K562 (cell line): Measurements from ENCODE around the gene COQ8B. TPM values are rescaled to one million over a fixed set of nuclear protein-coding genes. Genes with fewer than 3 reads are reported as not detected.

ENCODE experiments used
- C11orf30 ChIP-seq: fragments of 450-650 bp; IDR thresholded peaks from 2 replicates; pipeline ENCODE4 v1.6.1; 2016; ENCODE audit warnings: low read depth, mild to moderate bottlenecking
- CBX2 ChIP-seq: fragments of 200-600 bp; sonication (generic); IDR thresholded peaks from one replicate; pipeline ENCODE4 v1.6.1; 2012; ENCODE audit warnings: mild to moderate bottlenecking, low read length, inconsistent platforms; ENCODE audit not compliant: insufficient read depth, poor library complexity, severe bottlenecking
- CREB1 ChIP-seq, 2 experiments: sonication (generic) in 1 of 2; formaldehyde crosslinking in 1 of 2; IDR thresholded peaks; 2 replicates each; pipeline versions ENCODE4 v1.6.1 to v1.8.0; 2012 to 2022; ENCODE audit warnings: inconsistent platforms in 1 of 2, mild to moderate bottlenecking in 1 of 2, missing genetic modification reagents in 1 of 2, moderate library complexity in 1 of 2
- EZH2 ChIP-seq: IDR thresholded peaks from 2 replicates; pipeline ENCODE4 v1.6.1; 2012; ENCODE audit warnings: low read depth, mild to moderate bottlenecking, inconsistent platforms, low read length, borderline replicate concordance
- MXI1 ChIP-seq: IDR thresholded peaks from 2 replicates; pipeline ENCODE4 v1.6.1; 2011; ENCODE audit warnings: low read depth, mild to moderate bottlenecking, improper control_type of control experiment, low read length
- NRF1 ChIP-seq, 2 experiments: fragments of 450-650 bp; IDR thresholded peaks in 1 of 2; conservative IDR thresholded peaks in 1 of 2; 2 replicates each; pipeline ENCODE4 v1.6.1; 2014; ENCODE audit warnings: mild to moderate bottlenecking in 2 of 2
- PHB ChIP-seq: fragments of 250-450 bp; sonication (Bioruptor Pico); IDR thresholded peaks from 2 replicates; pipeline ENCODE4 v1.5.0; 2021
- RUNX1 ChIP-seq: sonication (generic); IDR thresholded peaks from 2 replicates; pipeline ENCODE4 v1.6.1; 2016; ENCODE audit warnings: antibody characterized with exemption, low read depth
- TAF1 ChIP-seq: IDR thresholded peaks from 2 replicates; pipeline ENCODE4 v1.6.1; 2011; ENCODE audit warnings: mild to moderate bottlenecking, low read length, moderate library complexity; ENCODE audit not compliant: insufficient read depth, control insufficient read depth, severe bottlenecking; ENCODE audit errors: extremely low read depth
- TBL1XR1 ChIP-seq, 2 experiments: IDR thresholded peaks; 2 replicates each; pipeline ENCODE4 v1.6.1; 2012; ENCODE audit warnings: improper control_type of control experiment in 2 of 2, low read length in 2 of 2, mild to moderate bottlenecking in 1 of 2
- TCF7L2 ChIP-seq: fragments of 150-350 bp; IDR thresholded peaks from 2 replicates; pipeline ENCODE4 v1.6.1; 2016; ENCODE audit warnings: low read depth, mild to moderate bottlenecking, low read length, moderate library complexity
- TOE1 ChIP-seq, 2 experiments: fragments of 450-650 bp in 1 of 2; sonication (generic) in 1 of 2; formaldehyde crosslinking in 1 of 2; IDR thresholded peaks; 2 replicates each; pipeline versions ENCODE4 v1.7.1 to v1.8.0; 2016 to 2022; ENCODE audit warnings: borderline replicate concordance in 2 of 2, mild to moderate bottlenecking in 2 of 2, antibody characterized with exemption in 1 of 2, inconsistent platforms in 1 of 2, low read depth in 1 of 2, missing genetic modification reagents in 1 of 2, moderate library complexity in 1 of 2
- TSHZ1 ChIP-seq: fragments of 250-450 bp; sonication (Bioruptor Pico); IDR thresholded peaks from 2 replicates; pipeline ENCODE4 v1.4.0; 2020; ENCODE audit warnings: mild to moderate bottlenecking, moderate library complexity
- ZC3H4 ChIP-seq: sonication (generic); formaldehyde crosslinking; IDR thresholded peaks from 2 replicates; pipeline ENCODE4 v1.9.0; 2021; ENCODE audit warnings: missing genetic modification reagents, borderline replicate concordance
- ZKSCAN1 ChIP-seq: fragments of 150-350 bp; IDR thresholded peaks from 2 replicates; pipeline ENCODE4 v1.6.1; 2016; ENCODE audit warnings: low read depth, low read length
- ZNF24 ChIP-seq: fragments of 450-650 bp; IDR thresholded peaks from 2 replicates; pipeline ENCODE4 v1.6.1; 2016
- ZNF436 ChIP-seq: fragments of 250-450, 450-650 bp; sonication (Bioruptor Pico); formaldehyde crosslinking; IDR thresholded peaks from 2 replicates; pipeline ENCODE4 v1.7.0; 2020; ENCODE audit warnings: mild to moderate bottlenecking
- ZNF583 ChIP-seq: fragments of 250-450 bp; sonication (Bioruptor Pico); IDR thresholded peaks from 2 replicates; pipeline ENCODE4 v1.4.0; 2020
- ZNF780A ChIP-seq: fragments of 250-450 bp; sonication (Bioruptor Pico); IDR thresholded peaks from 2 replicates; pipeline ENCODE4 v1.5.0; 2021; ENCODE audit warnings: mild to moderate bottlenecking
- ZNF785 ChIP-seq: fragments of 250-450 bp; sonication (Bioruptor Pico); IDR thresholded peaks from 2 replicates; pipeline ENCODE4 v1.4.0; 2020; ENCODE audit warnings: mild to moderate bottlenecking
- polyA plus RNA-seq, 8 experiments: library from polyadenylated mRNA; depleted of rRNA in 4 of 8; stranded (reverse) in 5 of 8; unstranded in 3 of 8; fragments of >200 nt; fragmentation: Nextera tagmentation in 2 of 8; fragmentation: Illumina TruSeq in 1 of 8; extraction: Ambion mirVana in 2 of 8; extraction: Trizol in 1 of 8; gene quantifications; 2 replicates each; pipeline versions ENCODE4 v1.2.1 to v1.2.3, GENCODE V29; 2011 to 2014; ENCODE audit warnings: inconsistent platforms in 1 of 8, missing spikeins in 1 of 8
- total RNA-seq, 7 experiments: library from RNA; depleted of rRNA in 6 of 7; stranded (reverse); fragments of >200 nt in 6 of 7; fragmentation: Illumina TruSeq in 2 of 7; extraction: Trizol in 2 of 7; gene quantifications; 2 replicates each; pipeline versions ENCODE4 v1.2.1 to v1.2.3, GENCODE V29; 2011 to 2021; ENCODE audit warnings: low replicate concordance in 1 of 7
- TF ChIP-seq, protein P1 (sequence below): IDR thresholded peaks from 2 replicates; pipeline ENCODE4 v1.6.1; 2014; ENCODE audit warnings: antibody characterized with exemption
- TF ChIP-seq, protein P2 (sequence below): fragments of 250-450 bp; sonication (Bioruptor Pico); IDR thresholded peaks from 2 replicates; pipeline ENCODE4 v1.5.0; 2021

The COQ8B gene
- total and polyA plus RNA-seq, 9 of the 15 experiments (the other 6 are each of a cell fraction or from before 2014, with no cell fraction given), result 0.41 to 32.3 (median 12.9) TPM

GRCh38 chr19:40716482-40717324 lies at the start of gene COQ8B, which contains the start of gene ITPKC (continued):
- TF ChIP-seq TSHZ1 (CRISPR knock-in tag), result no peak
- no peak for TF ChIP-seq EZH2
- peak; percentile 93 for TF ChIP-seq CREB1 (IDR thresholded peaks at IDR 0.05)
- peak; percentile 90 for TF ChIP-seq CREB1 (CRISPR knock-in tag; IDR thresholded peaks at IDR 0.05)
- TF ChIP-seq PHB (CRISPR knock-in tag), result no peak
- no peak for TF ChIP-seq ZC3H4 (CRISPR knock-in tag)
- 0 out of 2 replicates have a peak, but pooled peaks have one; percentile 60 for TF ChIP-seq MXI1
- no peak for TF ChIP-seq TBL1XR1 (IDR thresholded peaks at IDR 0.05; ENCODE audit: low read length in 2 of 2)
- TF ChIP-seq TAF1, result no peak
- TF ChIP-seq C11orf30, result peak; percentile 66
- no peak for TF ChIP-seq ZNF24
- TF ChIP-seq NRF1 (conservative IDR thresholded peaks at IDR 0.05 in 1 of 2, IDR thresholded peaks at IDR 0.05 in 1 of 2), result peak; percentile 56 to 67
- no peak for TF ChIP-seq ZKSCAN1
- TF ChIP-seq TCF7L2, result no peak
- no peak for TF ChIP-seq CBX2
- no peak for TF ChIP-seq RUNX1
- TF ChIP-seq, protein P1, sequence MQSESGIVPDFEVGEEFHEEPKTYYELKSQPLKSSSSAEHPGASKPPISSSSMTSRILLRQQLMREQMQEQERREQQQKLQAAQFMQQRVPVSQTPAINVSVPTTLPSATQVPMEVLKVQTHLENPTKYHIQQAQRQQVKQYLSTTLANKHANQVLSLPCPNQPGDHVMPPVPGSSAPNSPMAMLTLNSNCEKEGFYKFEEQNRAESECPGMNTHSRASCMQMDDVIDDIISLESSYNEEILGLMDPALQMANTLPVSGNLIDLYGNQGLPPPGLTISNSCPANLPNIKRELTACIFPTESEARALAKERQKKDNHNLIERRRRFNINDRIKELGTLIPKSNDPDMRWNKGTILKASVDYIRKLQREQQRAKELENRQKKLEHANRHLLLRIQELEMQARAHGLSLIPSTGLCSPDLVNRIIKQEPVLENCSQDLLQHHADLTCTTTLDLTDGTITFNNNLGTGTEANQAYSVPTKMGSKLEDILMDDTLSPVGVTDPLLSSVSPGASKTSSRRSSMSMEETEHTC, result no peak
- TF ChIP-seq, protein P2, sequence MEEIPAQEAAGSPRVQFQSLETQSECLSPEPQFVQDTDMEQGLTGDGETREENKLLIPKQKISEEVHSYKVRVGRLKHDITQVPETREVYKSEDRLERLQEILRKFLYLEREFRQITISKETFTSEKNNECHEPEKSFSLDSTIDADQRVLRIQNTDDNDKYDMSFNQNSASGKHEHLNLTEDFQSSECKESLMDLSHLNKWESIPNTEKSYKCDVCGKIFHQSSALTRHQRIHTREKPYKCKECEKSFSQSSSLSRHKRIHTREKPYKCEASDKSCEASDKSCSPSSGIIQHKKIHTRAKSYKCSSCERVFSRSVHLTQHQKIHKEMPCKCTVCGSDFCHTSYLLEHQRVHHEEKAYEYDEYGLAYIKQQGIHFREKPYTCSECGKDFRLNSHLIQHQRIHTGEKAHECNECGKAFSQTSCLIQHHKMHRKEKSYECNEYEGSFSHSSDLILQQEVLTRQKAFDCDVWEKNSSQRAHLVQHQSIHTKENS (CRISPR knock-in tag), result no peak
- no peak for TF ChIP-seq ZNF436
- TF ChIP-seq ZNF583 (CRISPR knock-in tag), result no peak
- TF ChIP-seq TOE1 (IDR thresholded peaks at IDR 0.05; ENCODE audit: borderline replicate concordance), result peak; percentile 79; the same call in 1 of the 2 replicates
- no peak for TF ChIP-seq TOE1 (CRISPR knock-in tag; IDR thresholded peaks at IDR 0.05; ENCODE audit: borderline replicate concordance, low read depth)
- no peak for TF ChIP-seq ZNF780A (CRISPR knock-in tag)
- TF ChIP-seq ZNF785 (CRISPR knock-in tag), result no peak
